Fibroblast of pulmonary artery (primary cell): ENCODE measurements around the gene SLC9A1.

Experiments used
- DNase-seq: peaks from one replicate; pipeline ENCODE4 v3.0.0-alpha.2; 2010; ENCODE audit warnings: low read depth
- H3K4me3 ChIP-seq: replicated peaks from 2 replicates; pipeline ENCODE4 v1.5.1; 2011; ENCODE audit warnings: low read depth, mild to moderate bottlenecking, control low read depth, low read length, moderate library complexity
- CTCF ChIP-seq: IDR thresholded peaks from 2 replicates; pipeline ENCODE4 v1.5.1; 2011; ENCODE audit warnings: mild to moderate bottlenecking, control low read depth, low read length, inconsistent platforms; ENCODE audit errors: missing control alignments

Gene SLC9A1

GRCh38 chr1:27108588-27108987 lies 46.3 kb downstream of the SLC9A1 start:
- no peak for TF ChIP-seq CTCF
- DNase-seq, result no peak
- no peak overlapping the region for H3K4me3 ChIP-seq

- TF ChIP-seq CTCF, result no peak
- no peak overlapping the region for H3K4me3 ChIP-seq
- DNase-seq, result no peak
These were observed 48.2 kb downstream of the SLC9A1 start for GRCh38 chr1:27106561-27107323.

- H3K4me3 ChIP-seq, result no peak overlapping the region
- TF ChIP-seq CTCF, result no peak
- DNase-seq, result no peak
These were observed 49.9 kb downstream of the SLC9A1 start for GRCh38 chr1:27105018-27105417.

- no peak for DNase-seq
- no peak for TF ChIP-seq CTCF
- no peak overlapping the region for H3K4me3 ChIP-seq
These were observed 51.4 kb downstream of the SLC9A1 start for GRCh38 chr1:27103498-27103897.

GRCh38 chr1:27102707-27103468 lies 52.0 kb downstream of the SLC9A1 start:
- no peak overlapping the region for H3K4me3 ChIP-seq
- DNase-seq, result peak; percentile 63
- peak; percentile 90 for TF ChIP-seq CTCF

- DNase-seq, result no peak
- no peak overlapping the region for H3K4me3 ChIP-seq
- no peak for TF ChIP-seq CTCF
These were observed 52.7 kb downstream of the SLC9A1 start for GRCh38 chr1:27102134-27102706.
